Neural cell (in vitro differentiated cells): ENCODE measurements around the gene GABRB1. TPM values are rescaled to one million over a fixed set of nuclear protein-coding genes. Genes with fewer than 3 reads are reported as not detected.

Source experiments
- H2AFZ ChIP-seq: fragments of 200-600, 300-800 bp; sonication (generic), shearing (Covaris generic); 2 replicates; pipeline ENCODE4 v1.6.0; 2014; ENCODE audit warnings: low read depth, mild to moderate bottlenecking, antibody characterized with exemption, low read length, moderate library complexity
- H3F3A ChIP-seq: fragments of 200-600 bp; shearing (Covaris generic); 2 replicates; pipeline ENCODE4 v1.6.1; 2016; ENCODE audit warnings: mild to moderate bottlenecking, moderate library complexity, mixed read lengths, antibody characterized with exemption, low read length; ENCODE audit not compliant: insufficient read depth, poor library complexity, severe bottlenecking
- H3K27ac ChIP-seq: fragments of 200-600, 300-800 bp; sonication (generic), shearing (Covaris generic); 2 replicates; pipeline ENCODE4 v1.5.1; 2014; ENCODE audit warnings: mild to moderate bottlenecking, low read length, moderate library complexity
- H3K27me3 ChIP-seq: fragments of 300-800, 200-600 bp; sonication (generic), shearing (Covaris generic); 2 replicates; pipeline ENCODE4 v1.6.0; 2014; ENCODE audit warnings: mild to moderate bottlenecking, low read depth, low read length, moderate library complexity; ENCODE audit not compliant: insufficient read depth
- H3K36me3 ChIP-seq: fragments of 300-800, 200-600 bp; sonication (generic), shearing (Covaris generic); 2 replicates; pipeline ENCODE4 v1.5.1; 2014; ENCODE audit warnings: mild to moderate bottlenecking, antibody characterized with exemption, low read length, moderate library complexity; ENCODE audit not compliant: insufficient read depth
- H3K4me2 ChIP-seq: fragments of 300-800, 200-600 bp; sonication (generic), shearing (Covaris generic); 2 replicates; pipeline ENCODE4 v1.6.0; 2014; ENCODE audit warnings: mild to moderate bottlenecking, low read length
- H3K4me3 ChIP-seq: fragments of 300-800, 200-600 bp; sonication (generic), shearing (Covaris generic); 2 replicates; pipeline ENCODE4 v1.5.1; 2014; ENCODE audit warnings: mild to moderate bottlenecking, low read length, moderate library complexity
- H3K79me2 ChIP-seq: fragments of 200-600 bp; shearing (Covaris generic); replicated peaks from 2 replicates; pipeline ENCODE4 v1.6.0; 2014; ENCODE audit warnings: mild to moderate bottlenecking, low read length, moderate library complexity; ENCODE audit not compliant: insufficient read depth
- H3K9ac ChIP-seq: fragments of 300-800, 200-600 bp; sonication (generic), shearing (Covaris generic); 2 replicates; pipeline ENCODE4 v1.6.1; 2016; ENCODE audit warnings: mild to moderate bottlenecking, low read length, mixed read lengths
- H3K9me2 ChIP-seq: fragments of 200-600 bp; shearing (Covaris generic); 2 replicates; pipeline ENCODE4 v1.6.1; 2016; ENCODE audit warnings: mild to moderate bottlenecking, low read length, mixed read lengths; ENCODE audit not compliant: insufficient read depth
- H3K9me3 ChIP-seq: fragments of 200-600, 300-800 bp; sonication (generic), shearing (Covaris generic); 2 replicates; pipeline ENCODE4 v1.6.1; 2016; ENCODE audit warnings: mild to moderate bottlenecking, mixed run types, low read length, moderate library complexity, mixed read lengths
- H4K20me1 ChIP-seq: fragments of 200-600 bp; shearing (Covaris generic); 2 replicates; pipeline ENCODE4 v1.6.1; 2016; ENCODE audit warnings: mild to moderate bottlenecking, mixed run types; ENCODE audit not compliant: insufficient read depth
- EP300 ChIP-seq: fragments of 450-650 bp; conservative IDR thresholded peaks from 2 replicates; pipeline ENCODE4 v1.6.1; 2014; ENCODE audit warnings: antibody characterized with exemption, mild to moderate bottlenecking, moderate library complexity; ENCODE audit not compliant: poor library complexity, severe bottlenecking
- EZH2 ChIP-seq: fragments of 200-600, 300-800 bp; shearing (Covaris generic), sonication (generic); IDR thresholded peaks from 2 replicates; pipeline ENCODE4 v1.6.1; 2014; ENCODE audit warnings: antibody characterized with exemption, low read length, borderline replicate concordance, mild to moderate bottlenecking; ENCODE audit not compliant: insufficient read depth, poor library complexity, severe bottlenecking
- MXI1 ChIP-seq: fragments of 450-650 bp; conservative IDR thresholded peaks from 2 replicates; pipeline ENCODE4 v1.6.1; 2014; ENCODE audit warnings: antibody characterized with exemption, mild to moderate bottlenecking; ENCODE audit not compliant: poor library complexity, severe bottlenecking
- POLR2AphosphoS5 ChIP-seq: IDR thresholded peaks from 2 replicates; pipeline ENCODE4 v1.6.1; 2012
- RAD21 ChIP-seq: fragments of 450-650 bp; conservative IDR thresholded peaks from 2 replicates; pipeline ENCODE4 v1.6.1; 2014; ENCODE audit warnings: antibody characterized with exemption, mild to moderate bottlenecking, moderate library complexity
- REST ChIP-seq: IDR thresholded peaks from 2 replicates; pipeline ENCODE4 v1.6.1; 2012; ENCODE audit warnings: borderline replicate concordance
- SMC3 ChIP-seq: fragments of 450-650 bp; conservative IDR thresholded peaks from 2 replicates; pipeline ENCODE4 v1.6.1; 2014; ENCODE audit warnings: antibody characterized with exemption, mild to moderate bottlenecking, moderate library complexity; ENCODE audit not compliant: poor library complexity
- TAF1 ChIP-seq: IDR thresholded peaks from 2 replicates; pipeline ENCODE4 v1.6.1; 2012; ENCODE audit warnings: low read depth
- polyA plus RNA-seq: library from polyadenylated mRNA; depleted of rRNA; stranded (reverse); fragments of >200 nt; gene quantifications from 2 replicates; pipeline ENCODE4 v1.2.3, GENCODE V29; 2014
- TF ChIP-seq, protein P1 (sequence below): fragments of 450-650 bp; IDR thresholded peaks from 2 replicates; pipeline ENCODE4 v1.5.1; 2014; ENCODE audit warnings: antibody characterized with exemption, mild to moderate bottlenecking, moderate library complexity; ENCODE audit not compliant: poor library complexity, severe bottlenecking

Gene GABRB1
- polyA plus RNA-seq, 1 donor from 2014 or later = 1.0 TPM

- no peaks in the 10 kb centered on the region for H3K9me3 ChIP-seq
- H2AFZ ChIP-seq = no peak overlapping the region
- no peaks in the 10 kb centered on the region for H3F3A ChIP-seq
- no peak overlapping the region for H3K4me3 ChIP-seq
- no peak overlapping the region for H3K27ac ChIP-seq
- no peaks in the 10 kb centered on the region for H3K79me2 ChIP-seq
- no peaks in the 10 kb centered on the region for H3K27me3 ChIP-seq
- no peaks in the 10 kb centered on the region for H3K9me2 ChIP-seq
- H3K36me3 ChIP-seq = no peaks in the 10 kb centered on the region
- no peaks in the 10 kb centered on the region for H4K20me1 ChIP-seq
- no peak overlapping the region for H3K9ac ChIP-seq
- TF ChIP-seq MXI1 (no peak), EP300 (no peak), SMC3 (no peak)
- H3K4me2 ChIP-seq = no peak overlapping the region
Measured at GRCh38 chr4:47017081-47017480, 14.3 kb upstream of the GABRB1 start.

DNA sequence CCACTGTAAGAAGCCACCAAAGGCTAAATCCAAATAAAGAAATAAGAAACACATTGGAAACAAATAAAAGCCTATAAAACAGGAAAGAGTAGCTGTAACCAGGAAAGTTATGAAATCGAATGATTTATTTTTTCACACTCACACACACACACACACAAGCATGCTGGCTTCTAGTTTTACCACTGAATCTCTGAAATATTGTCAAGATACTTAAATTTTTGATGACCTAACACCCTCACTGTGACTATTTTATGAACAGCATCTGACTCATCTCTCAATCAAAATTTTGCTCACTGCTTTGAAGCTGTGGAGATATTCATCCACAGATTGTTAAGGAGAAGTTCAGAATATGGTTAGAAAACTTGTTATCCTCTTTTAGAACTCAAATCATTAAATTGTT is 13.9 kb upstream of the GABRB1 start:
- H3K4me2 ChIP-seq = no peak overlapping the region
- H3K79me2 ChIP-seq = no peaks in the 10 kb centered on the region
- no peaks in the 10 kb centered on the region for H3F3A ChIP-seq
- H3K9me3 ChIP-seq = no peaks in the 10 kb centered on the region
- H4K20me1 ChIP-seq = no peaks in the 10 kb centered on the region
- no peaks in the 10 kb centered on the region for H3K36me3 ChIP-seq
- no peaks in the 10 kb centered on the region for H3K27me3 ChIP-seq
- H3K9ac ChIP-seq = no peak overlapping the region
- TF ChIP-seq POLR2AphosphoS5 (no peak), EZH2 (no peak), SMC3 (no peak), REST (no peak), TAF1 (no peak), EP300 (no peak), RAD21 (no peak), MXI1 (no peak)
- TF ChIP-seq, protein P1, sequence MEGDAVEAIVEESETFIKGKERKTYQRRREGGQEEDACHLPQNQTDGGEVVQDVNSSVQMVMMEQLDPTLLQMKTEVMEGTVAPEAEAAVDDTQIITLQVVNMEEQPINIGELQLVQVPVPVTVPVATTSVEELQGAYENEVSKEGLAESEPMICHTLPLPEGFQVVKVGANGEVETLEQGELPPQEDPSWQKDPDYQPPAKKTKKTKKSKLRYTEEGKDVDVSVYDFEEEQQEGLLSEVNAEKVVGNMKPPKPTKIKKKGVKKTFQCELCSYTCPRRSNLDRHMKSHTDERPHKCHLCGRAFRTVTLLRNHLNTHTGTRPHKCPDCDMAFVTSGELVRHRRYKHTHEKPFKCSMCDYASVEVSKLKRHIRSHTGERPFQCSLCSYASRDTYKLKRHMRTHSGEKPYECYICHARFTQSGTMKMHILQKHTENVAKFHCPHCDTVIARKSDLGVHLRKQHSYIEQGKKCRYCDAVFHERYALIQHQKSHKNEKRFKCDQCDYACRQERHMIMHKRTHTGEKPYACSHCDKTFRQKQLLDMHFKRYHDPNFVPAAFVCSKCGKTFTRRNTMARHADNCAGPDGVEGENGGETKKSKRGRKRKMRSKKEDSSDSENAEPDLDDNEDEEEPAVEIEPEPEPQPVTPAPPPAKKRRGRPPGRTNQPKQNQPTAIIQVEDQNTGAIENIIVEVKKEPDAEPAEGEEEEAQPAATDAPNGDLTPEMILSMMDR = no peak
- H3K9me2 ChIP-seq = no peaks in the 10 kb centered on the region
- no peak overlapping the region for H3K27ac ChIP-seq
- H3K4me3 ChIP-seq = no peak overlapping the region
- no peak overlapping the region for H2AFZ ChIP-seq
